ENCODE measurements around the gene SPTBN1.
A peak's percentile ranks its signal among the peaks of the same experiment; 100 is the strongest.

The SPTBN1 gene

DNA sequence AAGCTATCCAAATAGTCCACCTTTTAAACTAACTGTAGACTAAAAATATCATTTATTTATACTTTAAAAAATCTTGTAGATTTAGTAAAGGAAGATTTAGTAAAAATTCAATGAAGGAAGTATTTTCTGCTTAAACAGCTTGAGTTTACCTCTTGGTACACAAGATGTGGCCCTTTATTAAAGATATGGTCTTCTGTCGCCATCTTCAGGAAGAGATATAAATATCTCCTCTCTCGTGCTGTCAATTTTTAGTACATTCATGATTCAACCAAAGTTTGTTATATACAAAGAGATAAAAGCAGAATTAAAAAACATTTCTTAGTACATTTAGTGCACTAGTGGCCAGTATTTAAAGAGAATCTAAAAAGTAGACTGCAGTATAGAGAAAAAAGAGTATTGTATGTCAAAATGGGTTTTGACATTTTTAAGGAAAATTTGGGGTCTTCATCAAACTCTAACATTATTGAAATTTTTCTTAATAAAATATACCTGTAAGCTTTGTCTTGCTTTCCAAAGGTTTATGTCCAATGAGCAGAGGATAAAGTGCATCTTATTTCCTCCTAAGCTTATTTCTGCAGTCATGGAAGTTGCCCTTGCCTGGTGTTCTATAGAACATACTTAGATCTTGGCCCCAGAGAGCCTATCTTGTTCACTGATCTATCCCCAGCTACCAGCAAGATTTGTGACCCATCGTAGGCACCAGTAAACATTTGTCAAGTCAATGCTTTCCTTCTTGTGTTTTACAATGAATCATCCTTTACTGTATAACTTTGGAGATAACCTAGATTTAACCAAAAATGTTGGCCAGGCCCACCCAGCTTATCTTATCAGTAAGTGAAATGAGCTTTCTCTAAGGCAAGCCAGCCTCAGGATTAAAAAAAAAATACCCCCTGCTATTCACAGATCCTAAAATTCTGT is 248.8 kb downstream of the SPTBN1 start:
- H4K91ac ChIP-seq (ENCODE audit: low read depth, low read length, poor library complexity) = no peak overlapping the region
- H3K4me1 ChIP-seq (ENCODE audit: control insufficient read depth in 2 of 2, insufficient read depth in 1 of 2, low read depth in 1 of 2, low read length in 2 of 2) = no peaks in the 10 kb centered on the region
- H3K36me3 ChIP-seq (replicated peaks in 1 of 2; ENCODE audit: control insufficient read depth in 2 of 2, insufficient read depth in 2 of 2, low read length in 2 of 2) = no peaks in the 10 kb centered on the region
- no peak overlapping the region for H3K4me3 ChIP-seq (ENCODE audit: low read length in 2 of 2)
- no CpG with 5 or more reads among the region's 3 CpGs for WGBS, 2 donors (ENCODE audit: extremely low coverage in 2 of 2, insufficient read length in 2 of 2, insufficient replicate concordance in 1 of 2)
- no peak overlapping the region for H3K4me2 ChIP-seq (ENCODE audit: insufficient read depth, low read length, poor library complexity, severe bottlenecking)
- H2BK5ac ChIP-seq (ENCODE audit: low read length) = no peak overlapping the region
- H2BK12ac ChIP-seq (ENCODE audit: low read length) = no peak overlapping the region
- no peak overlapping the region for H3K4ac ChIP-seq (ENCODE audit: low read length)
- no peak overlapping the region for H2BK120ac ChIP-seq (ENCODE audit: low read depth, low read length)
- H3K14ac ChIP-seq (ENCODE audit: low read length) = no peak overlapping the region
- no peak overlapping the region for H3K23ac ChIP-seq (ENCODE audit: low read depth, low read length, poor library complexity)
- H3K18ac ChIP-seq (ENCODE audit: low read length) = no peak overlapping the region
- H4K8ac ChIP-seq (ENCODE audit: low read depth, low read length) = no peak overlapping the region
- H2BK15ac ChIP-seq (ENCODE audit: low read length) = no peak overlapping the region
- no peak for DNase-seq (ENCODE audit: low spot score)
- H3K27ac ChIP-seq (replicated peaks; ENCODE audit: low read length) = no peak overlapping the region
- no peaks in the 10 kb centered on the region for H3K79me1 ChIP-seq (ENCODE audit: low read depth, low read length)
- no peaks in the 10 kb centered on the region for H3K9me3 ChIP-seq (replicated peaks in 1 of 2; ENCODE audit: control insufficient read depth in 2 of 2, insufficient read depth in 1 of 2, low read depth in 1 of 2, low read length in 2 of 2)
- no peak overlapping the region for H2AK5ac ChIP-seq (ENCODE audit: low read depth, low read length)
- H3K9ac ChIP-seq (ENCODE audit: low read depth, low read length, poor library complexity) = no peak overlapping the region
- H3K27me3 ChIP-seq (ENCODE audit: control insufficient read depth in 3 of 3, insufficient read depth in 3 of 3, low read depth in 1 of 3, low read length in 3 of 3) = peaks cover 0 to 27% (median 0%) of the 10 kb centered on the region in 3 experiments
- no peak overlapping the region for H2AFZ ChIP-seq (ENCODE audit: low read length)

DNA sequence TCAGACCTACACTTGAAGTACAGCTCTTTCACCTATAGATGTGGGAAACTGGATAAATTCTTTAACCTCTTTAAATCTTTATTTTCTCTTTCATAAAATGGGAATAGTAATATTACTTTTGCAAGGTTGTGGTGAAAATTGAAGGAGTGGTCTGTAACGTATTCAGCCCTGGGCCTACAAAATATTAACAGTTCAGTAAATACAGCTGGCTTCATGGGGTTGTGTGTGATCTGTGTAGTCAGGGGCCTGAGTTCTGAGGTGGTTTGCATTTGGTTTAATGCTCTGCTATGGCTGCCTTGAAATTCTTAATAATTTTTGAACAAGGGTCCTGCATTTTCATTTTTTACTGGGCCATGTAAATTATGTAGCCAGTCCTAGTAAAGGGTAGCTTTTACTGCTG is 250.5 kb downstream of the SPTBN1 start:
- H3K4me1 ChIP-seq (ENCODE audit: control insufficient read depth in 2 of 2, insufficient read depth in 1 of 2, low read depth in 1 of 2, low read length in 2 of 2) = no peaks in the 10 kb centered on the region
- no peak overlapping the region for H2AK5ac ChIP-seq (ENCODE audit: low read depth, low read length)
- H3K14ac ChIP-seq (ENCODE audit: low read length) = no peak overlapping the region
- no peak overlapping the region for H3K4ac ChIP-seq (ENCODE audit: low read length)
- no peak overlapping the region for H2AFZ ChIP-seq (ENCODE audit: low read length)
- H3K4me2 ChIP-seq (ENCODE audit: insufficient read depth, low read length, poor library complexity, severe bottlenecking) = no peak overlapping the region
- H3K23ac ChIP-seq (ENCODE audit: low read depth, low read length, poor library complexity) = no peak overlapping the region
- H2BK5ac ChIP-seq (ENCODE audit: low read length) = no peak overlapping the region
- no peak overlapping the region for H3K18ac ChIP-seq (ENCODE audit: low read length)
- H3K27ac ChIP-seq (replicated peaks; ENCODE audit: low read length) = no peak overlapping the region
- no peaks in the 10 kb centered on the region for H3K36me3 ChIP-seq (replicated peaks in 1 of 2; ENCODE audit: control insufficient read depth in 2 of 2, insufficient read depth in 2 of 2, low read length in 2 of 2)
- no peak overlapping the region for H4K8ac ChIP-seq (ENCODE audit: low read depth, low read length)
- DNase-seq (ENCODE audit: low spot score) = no peak
- peaks cover 0 to 31% (median 0%) of the 10 kb centered on the region in 3 experiments for H3K27me3 ChIP-seq (ENCODE audit: control insufficient read depth in 3 of 3, insufficient read depth in 3 of 3, low read depth in 1 of 3, low read length in 3 of 3)
- H3K9me3 ChIP-seq (replicated peaks in 1 of 2; ENCODE audit: control insufficient read depth in 2 of 2, insufficient read depth in 1 of 2, low read depth in 1 of 2, low read length in 2 of 2) = no peaks in the 10 kb centered on the region
- H3K9ac ChIP-seq (ENCODE audit: low read depth, low read length, poor library complexity) = no peak overlapping the region
- no peak overlapping the region for H2BK15ac ChIP-seq (ENCODE audit: low read length)
- no peak overlapping the region for H4K91ac ChIP-seq (ENCODE audit: low read depth, low read length, poor library complexity)
- no peak overlapping the region for H3K4me3 ChIP-seq (ENCODE audit: low read length in 2 of 2)
- no peaks in the 10 kb centered on the region for H3K79me1 ChIP-seq (ENCODE audit: low read depth, low read length)
- no peak overlapping the region for H2BK120ac ChIP-seq (ENCODE audit: low read depth, low read length)
- H2BK12ac ChIP-seq (ENCODE audit: low read length) = no peak overlapping the region
- no CpG with 5 or more reads among the region's 1 CpG for WGBS, 2 donors (ENCODE audit: extremely low coverage in 2 of 2, insufficient read length in 2 of 2, insufficient replicate concordance in 1 of 2)

DNA sequence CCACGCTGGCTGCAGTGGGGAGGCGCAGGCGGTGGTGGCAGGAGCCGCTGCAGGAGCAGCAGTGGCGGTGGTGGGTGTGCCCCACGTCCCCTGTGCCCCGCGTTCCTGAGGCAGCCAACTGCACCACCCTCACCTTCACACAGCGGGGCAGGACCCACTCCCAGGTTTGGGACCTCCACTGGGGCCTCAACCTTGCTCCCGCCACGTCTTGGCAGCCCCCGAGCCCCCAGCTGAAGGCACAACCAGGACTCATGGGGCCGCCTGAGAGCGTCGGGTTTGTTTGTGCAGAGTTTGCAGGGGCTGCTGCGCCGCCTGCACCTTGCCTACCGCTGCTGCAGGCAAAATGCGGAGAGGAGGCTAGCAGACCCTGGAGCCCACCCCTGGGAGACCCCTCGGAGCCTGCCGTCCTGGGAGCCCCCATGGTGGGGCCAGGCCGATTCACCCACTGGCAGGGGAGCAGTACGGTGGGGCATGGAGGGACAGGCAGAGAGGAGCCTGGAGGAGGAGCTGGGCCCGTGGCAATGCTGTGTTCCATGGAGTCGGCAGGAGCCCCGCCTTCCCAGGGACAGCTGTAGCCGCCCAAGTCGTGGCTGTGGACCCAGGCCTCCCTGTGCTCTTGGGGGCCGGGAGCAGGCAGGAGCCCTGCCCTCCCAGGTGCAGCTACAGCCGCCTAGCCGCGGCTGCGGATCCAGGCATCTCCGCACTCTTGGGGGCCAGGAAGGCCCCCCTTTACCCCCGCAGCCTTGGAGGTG is 252.6 kb downstream of the SPTBN1 start:
- H3K18ac ChIP-seq (ENCODE audit: low read length) = peak overlapping the region; percentile 91
- peak overlapping the region; percentile 47 for H2BK120ac ChIP-seq (ENCODE audit: low read depth, low read length)
- H3K4me3 ChIP-seq (ENCODE audit: low read length in 2 of 2) = peak overlapping the region in 1 of 2 donors; percentile 63
- H3K4ac ChIP-seq (ENCODE audit: low read length) = no peak overlapping the region
- DNase-seq (ENCODE audit: low spot score) = no peak
- no peak overlapping the region for H2BK15ac ChIP-seq (ENCODE audit: low read length)
- peak overlapping the region; percentile 89 for H3K23ac ChIP-seq (ENCODE audit: low read depth, low read length, poor library complexity)
- no peak overlapping the region for H2BK12ac ChIP-seq (ENCODE audit: low read length)
- H2AFZ ChIP-seq (ENCODE audit: low read length) = peak overlapping the region; percentile 83
- no peaks in the 10 kb centered on the region for H3K36me3 ChIP-seq (replicated peaks in 1 of 2; ENCODE audit: control insufficient read depth in 2 of 2, insufficient read depth in 2 of 2, low read length in 2 of 2)
- H2AK5ac ChIP-seq (ENCODE audit: low read depth, low read length) = peak overlapping the region; percentile 70
- no CpG with 5 or more reads among the region's 35 CpGs for WGBS, 2 donors (ENCODE audit: extremely low coverage in 2 of 2, insufficient read length in 2 of 2, insufficient replicate concordance in 1 of 2)
- H3K79me1 ChIP-seq (ENCODE audit: low read depth, low read length) = no peaks in the 10 kb centered on the region
- H3K27ac ChIP-seq (replicated peaks; ENCODE audit: low read length) = no peak overlapping the region
- peak overlapping the region; percentile 60 for H3K9ac ChIP-seq (ENCODE audit: low read depth, low read length, poor library complexity)
- peak overlapping the region; percentile 31 for H3K4me2 ChIP-seq (ENCODE audit: insufficient read depth, low read length, poor library complexity, severe bottlenecking)
- H3K9me3 ChIP-seq (replicated peaks in 1 of 2; ENCODE audit: control insufficient read depth in 2 of 2, insufficient read depth in 1 of 2, low read depth in 1 of 2, low read length in 2 of 2) = no peaks in the 10 kb centered on the region
- no peak overlapping the region for H4K8ac ChIP-seq (ENCODE audit: low read depth, low read length)
- peaks cover 0 to 41% (median 0%) of the 10 kb centered on the region in 3 experiments for H3K27me3 ChIP-seq (ENCODE audit: control insufficient read depth in 3 of 3, insufficient read depth in 3 of 3, low read depth in 1 of 3, low read length in 3 of 3)
- no peaks in the 10 kb centered on the region for H3K4me1 ChIP-seq (ENCODE audit: control insufficient read depth in 2 of 2, insufficient read depth in 1 of 2, low read depth in 1 of 2, low read length in 2 of 2)
- H4K91ac ChIP-seq (ENCODE audit: low read depth, low read length, poor library complexity) = peak overlapping the region; percentile 30
- peak overlapping the region; percentile 39 for H2BK5ac ChIP-seq (ENCODE audit: low read length)
- H3K14ac ChIP-seq (ENCODE audit: low read length) = peak overlapping the region; percentile 71

DNA sequence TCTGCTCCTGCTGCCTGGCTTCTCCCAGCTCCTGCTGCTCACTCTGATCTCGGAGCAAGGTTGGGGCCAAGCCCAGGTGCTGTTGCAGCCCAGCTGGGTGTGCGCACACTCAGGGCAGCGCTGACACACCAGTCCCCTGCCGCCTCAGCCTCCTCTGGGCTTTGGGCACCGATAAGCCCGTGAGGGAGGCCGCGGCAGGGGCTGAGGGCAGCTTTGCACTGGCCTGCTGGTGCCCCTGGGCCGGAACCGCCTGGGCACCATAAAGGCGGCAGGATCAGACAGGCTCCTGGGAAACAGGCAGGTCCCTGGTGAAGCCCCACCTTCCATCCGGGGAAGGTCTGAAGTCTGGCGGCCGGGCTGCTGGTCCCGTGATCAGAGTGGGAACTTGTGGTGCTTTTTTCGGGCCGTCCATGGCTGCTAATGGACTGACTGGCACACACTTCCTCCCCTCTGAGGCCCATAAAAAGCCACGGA is 253.2 kb downstream of the SPTBN1 start:
- Histone ChIP-seq H3K4me1 (ENCODE audit: control insufficient read depth in 2 of 2, insufficient read depth in 1 of 2, low read depth in 1 of 2, low read length in 2 of 2) (no peaks in the 10 kb centered on the region), H3K9me3 (replicated peaks in 1 of 2; ENCODE audit: control insufficient read depth in 2 of 2, insufficient read depth in 1 of 2, low read depth in 1 of 2, low read length in 2 of 2) (no peaks in the 10 kb centered on the region), H4K91ac (ENCODE audit: low read depth, low read length, poor library complexity) (peak overlapping the region; percentile 30), H3K27ac (replicated peaks; ENCODE audit: low read length) (no peak overlapping the region), H2BK12ac (ENCODE audit: low read length) (peak overlapping the region; percentile 58), H2BK5ac (ENCODE audit: low read length) (peak overlapping the region; percentile 39), H3K27me3 (ENCODE audit: control insufficient read depth in 3 of 3, insufficient read depth in 3 of 3, low read depth in 1 of 3, low read length in 3 of 3) (peaks cover 0 to 41% (median 0%) of the 10 kb centered on the region in 3 experiments), H3K18ac (ENCODE audit: low read length) (peak overlapping the region; percentile 91), H2AK5ac (ENCODE audit: low read depth, low read length) (no peak overlapping the region), H2BK120ac (ENCODE audit: low read depth, low read length) (peak overlapping the region; percentile 47), H3K4ac (ENCODE audit: low read length) (no peak overlapping the region), H3K4me2 (ENCODE audit: insufficient read depth, low read length, poor library complexity, severe bottlenecking) (peak overlapping the region; percentile 31), H4K8ac (ENCODE audit: low read depth, low read length) (peak overlapping the region; percentile 92), H3K9ac (ENCODE audit: low read depth, low read length, poor library complexity) (no peak overlapping the region), H3K23ac (ENCODE audit: low read depth, low read length, poor library complexity) (peak overlapping the region; percentile 73), H3K14ac (ENCODE audit: low read length) (no peak overlapping the region), H3K36me3 (replicated peaks in 1 of 2; ENCODE audit: control insufficient read depth in 2 of 2, insufficient read depth in 2 of 2, low read length in 2 of 2) (no peaks in the 10 kb centered on the region), H2BK15ac (ENCODE audit: low read length) (no peak overlapping the region), H3K4me3 (ENCODE audit: low read length in 2 of 2) (no peak overlapping the region), H3K79me1 (ENCODE audit: low read depth, low read length) (no peaks in the 10 kb centered on the region), H2AFZ (ENCODE audit: low read length) (peak overlapping the region; percentile 83)
- DNase-seq (ENCODE audit: low spot score) = no peak
- WGBS, 2 donors (ENCODE audit: extremely low coverage in 2 of 2, insufficient read length in 2 of 2, insufficient replicate concordance in 1 of 2) = no CpG with 5 or more reads among the region's 18 CpGs
